SH-SY5Y (cell line): ENCODE data around the gene RAI1.

Source experiments
- GATA2 ChIP-seq: IDR thresholded peaks from 2 replicates; pipeline ENCODE4 v1.6.1; 2011; ENCODE audit warnings: mild to moderate bottlenecking, low read depth, low read length
- GATA3 ChIP-seq: IDR thresholded peaks from 2 replicates; pipeline ENCODE4 v1.6.1; 2011; ENCODE audit warnings: low read depth, mild to moderate bottlenecking, low read length, moderate library complexity

The RAI1 gene

DNA sequence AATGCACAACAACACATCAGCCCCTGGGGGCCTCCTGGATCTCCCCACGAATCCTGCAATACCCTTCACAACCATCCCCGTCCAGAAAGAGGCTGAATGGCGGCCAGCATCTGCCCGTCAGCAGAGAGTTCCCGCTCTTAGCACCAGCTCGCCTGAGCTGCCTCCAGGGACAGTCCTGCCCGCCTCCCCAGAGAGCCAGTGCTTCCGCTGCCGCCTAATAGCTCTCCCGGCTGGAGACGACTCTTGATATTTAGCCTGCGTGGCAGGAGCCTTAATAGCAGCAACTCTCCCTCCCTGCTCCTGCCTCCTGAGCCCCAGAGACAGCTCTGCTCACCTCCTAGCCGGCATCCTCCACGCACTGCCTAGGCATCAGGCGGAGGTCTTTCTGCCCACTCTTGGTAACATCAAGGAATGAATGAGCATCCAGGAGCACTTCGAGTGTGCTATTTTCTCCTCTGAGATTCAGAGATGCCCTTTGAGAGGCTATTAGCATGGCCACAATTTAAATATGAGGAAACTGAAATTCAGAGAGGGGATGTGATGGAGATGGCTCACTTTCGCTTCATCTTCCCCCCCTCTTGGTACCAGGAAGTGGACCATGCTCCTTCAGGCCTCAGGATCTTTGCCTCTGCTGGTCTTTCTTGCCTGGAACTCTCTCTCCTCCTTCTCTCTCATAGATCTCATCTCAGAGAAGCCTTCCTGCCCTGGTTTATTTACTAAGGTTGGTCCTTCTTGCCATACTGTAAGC lies 67.9 kb downstream of the RAI1 start:
- TF ChIP-seq GATA3 (no peak), GATA2 (no peak)

DNA sequence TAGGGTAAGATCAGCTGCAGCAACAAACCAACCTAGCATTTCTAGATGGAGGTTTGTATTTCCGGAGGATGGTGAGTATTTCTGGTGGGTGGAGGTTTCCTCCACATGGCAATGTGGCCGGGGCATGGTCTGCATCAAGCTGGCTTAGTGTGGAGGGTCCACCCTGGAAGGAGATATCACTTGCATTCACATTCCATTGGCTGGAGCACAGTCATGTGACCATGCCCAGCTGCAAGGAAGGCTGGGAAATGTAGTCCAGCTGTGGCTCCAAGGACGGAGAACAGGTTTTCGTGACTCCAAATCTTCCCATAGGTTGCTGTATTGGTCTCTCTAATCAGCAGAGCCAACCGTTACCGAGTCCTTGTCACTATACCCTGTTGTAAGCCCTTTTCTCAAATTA lies 68.7 kb downstream of the RAI1 start:
- no peak for TF ChIP-seq GATA3
- no peak for TF ChIP-seq GATA2

DNA sequence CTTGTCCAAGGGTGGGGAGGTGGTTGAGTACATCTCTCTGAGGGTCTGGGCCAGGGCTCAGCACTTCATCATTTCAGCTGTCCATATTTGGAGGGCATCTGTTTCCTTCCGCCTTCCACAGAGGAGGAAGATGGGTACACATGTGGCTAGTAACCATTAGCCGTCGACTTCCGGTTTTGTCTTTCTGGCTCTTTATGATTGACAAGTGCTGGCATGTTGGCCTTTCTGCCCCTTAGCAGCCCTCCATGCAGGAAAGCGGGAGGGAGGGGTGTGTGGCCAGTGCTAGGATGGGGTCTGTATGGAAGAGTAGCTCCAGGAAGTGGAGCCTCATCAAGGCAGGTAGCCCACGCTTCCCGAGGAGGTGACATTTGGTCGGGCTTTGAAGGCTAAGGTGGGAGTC lies 69.6 kb downstream of the RAI1 start:
- TF ChIP-seq GATA2: no peak
- TF ChIP-seq GATA3: no peak

DNA sequence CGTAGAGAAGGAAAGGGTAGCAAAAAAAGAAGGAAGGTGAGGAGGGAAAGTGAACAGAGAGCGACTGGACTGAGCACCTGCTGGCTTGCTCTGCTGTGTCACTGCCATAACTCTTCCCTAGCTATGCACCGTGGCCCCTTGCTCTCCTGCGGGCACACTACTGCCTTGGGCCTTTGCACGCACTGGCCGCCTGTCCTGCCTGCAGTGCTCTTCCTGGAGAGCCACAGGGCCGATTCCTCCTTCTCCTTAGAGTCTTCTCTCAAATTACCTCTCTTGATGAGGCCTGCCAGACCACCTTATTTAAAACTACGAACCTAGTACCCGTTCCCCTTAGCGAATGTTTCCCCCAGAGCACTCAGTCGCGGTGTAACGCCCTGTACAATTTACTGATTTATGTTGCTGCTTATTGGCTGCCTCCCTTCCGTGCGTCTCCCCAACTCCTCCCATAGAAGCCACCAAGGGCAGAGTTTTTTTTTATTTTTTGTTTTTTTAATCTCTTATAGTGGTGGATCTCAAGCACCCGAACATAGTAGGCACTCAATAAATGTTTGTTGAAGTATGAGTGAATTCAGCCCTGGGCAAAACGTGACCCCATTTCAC lies 70.3 kb downstream of the RAI1 start:
- no peak for TF ChIP-seq GATA3
- TF ChIP-seq GATA2: no peak

DNA sequence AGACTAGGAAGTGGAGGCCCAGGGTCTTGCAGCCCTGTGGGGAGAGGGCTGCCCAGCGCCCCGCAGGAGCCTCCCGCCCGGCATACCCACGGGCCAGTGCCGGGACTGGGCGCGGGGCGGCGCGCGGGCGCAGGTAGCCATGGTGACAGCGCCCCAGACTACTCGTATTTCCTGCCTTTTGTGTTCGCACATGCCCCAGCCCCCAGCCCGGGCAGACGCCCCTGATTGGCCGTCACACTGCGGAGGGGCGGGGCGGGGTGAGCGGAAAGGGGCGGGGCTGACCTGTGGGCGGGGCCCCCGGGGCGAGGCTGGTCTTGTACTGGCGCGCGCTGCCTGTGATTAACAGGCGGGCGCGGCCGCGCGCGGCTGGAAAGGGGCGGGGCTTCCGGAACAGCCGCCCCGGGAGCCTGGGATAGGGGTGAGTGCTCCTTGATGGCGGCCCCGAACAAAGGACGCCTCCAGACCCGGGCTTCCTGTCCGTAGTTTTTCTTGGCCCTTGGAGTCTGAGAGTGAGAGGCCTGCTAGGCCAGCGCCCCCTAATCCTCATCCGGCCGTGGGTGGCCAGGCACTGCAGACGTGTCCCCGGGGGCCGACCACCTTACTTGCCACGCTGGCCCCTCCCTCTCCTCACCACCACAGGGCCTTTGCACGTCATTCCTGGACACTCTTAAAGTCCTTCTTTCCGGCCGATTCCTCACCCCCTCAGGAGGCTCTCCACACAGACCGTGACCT lies 71.0 kb downstream of the RAI1 start:
- TF ChIP-seq GATA2 (no peak), GATA3 (no peak)

DNA sequence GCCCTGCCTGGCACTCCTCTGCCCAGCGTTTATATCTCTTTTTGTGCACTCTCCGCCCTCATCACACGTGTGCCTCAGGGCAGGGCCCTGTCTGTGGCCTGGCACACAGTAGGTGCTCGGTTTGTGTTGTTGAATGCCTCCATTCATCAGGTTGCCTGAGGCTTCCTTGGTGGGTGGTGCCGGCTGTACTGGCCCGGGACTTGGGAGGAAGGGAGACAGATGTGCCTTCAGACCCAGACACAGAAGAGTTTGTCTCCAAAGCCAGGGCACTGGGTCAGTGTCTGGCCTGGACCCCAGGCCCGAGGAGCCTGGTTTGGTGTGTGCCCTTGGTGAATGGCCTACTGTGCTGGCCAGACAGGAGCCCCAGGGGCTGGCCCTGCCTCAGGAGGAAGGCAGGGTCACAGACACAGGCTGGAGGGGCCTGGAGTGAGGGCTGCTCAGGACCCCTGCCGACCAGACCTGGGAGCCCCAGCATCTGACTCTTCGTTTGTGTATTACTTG lies 71.6 kb downstream of the RAI1 start:
- no peak for TF ChIP-seq GATA3
- no peak for TF ChIP-seq GATA2

DNA sequence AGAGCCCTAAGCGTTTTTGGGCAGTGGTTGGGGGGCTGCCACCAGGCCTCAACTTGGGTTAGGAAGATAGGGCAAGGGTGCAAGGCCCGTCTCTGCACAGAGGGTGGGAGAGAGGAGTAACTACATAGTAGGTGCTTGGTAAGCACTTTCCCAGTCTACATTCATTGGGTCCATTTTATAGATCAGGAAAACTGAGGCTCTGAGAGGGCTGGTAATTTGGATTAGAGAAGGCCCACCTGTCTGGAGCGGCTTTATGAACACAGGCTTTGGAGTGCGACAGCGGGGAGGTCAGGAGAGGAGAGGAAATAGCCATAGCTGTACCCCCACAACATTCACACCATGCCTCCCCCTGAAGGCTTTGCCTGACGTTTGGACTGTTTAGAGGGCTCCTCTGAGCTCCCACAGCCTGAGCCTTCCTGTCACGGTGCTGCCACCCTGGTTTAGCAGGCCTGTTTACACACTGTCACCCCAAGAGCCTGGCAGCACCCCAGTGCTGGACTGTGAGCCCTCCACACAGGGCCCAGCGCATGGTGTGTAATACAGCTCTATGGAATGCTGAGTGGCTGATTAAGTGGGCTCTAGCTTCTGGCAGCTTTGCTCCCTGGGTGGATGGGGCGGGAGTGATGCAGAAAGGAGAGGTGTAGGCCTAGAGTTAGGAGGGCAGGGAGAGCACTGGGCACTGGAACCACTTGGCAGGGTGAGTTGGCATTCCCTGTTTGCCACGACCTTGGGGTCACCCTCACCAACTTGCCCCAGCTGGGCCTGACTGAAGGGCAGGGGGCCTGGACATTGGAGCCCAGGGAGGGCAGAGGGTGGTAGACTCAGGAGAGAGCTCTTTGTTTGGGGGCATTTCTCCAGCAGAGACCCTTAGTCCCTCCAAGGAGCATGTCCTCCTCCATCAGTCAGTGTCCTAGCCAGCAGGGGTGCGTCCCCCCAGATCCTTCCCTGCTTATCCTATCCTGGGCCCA lies 73.7 kb downstream of the RAI1 start:
- TF ChIP-seq GATA3 (no peak), GATA2 (no peak)

DNA sequence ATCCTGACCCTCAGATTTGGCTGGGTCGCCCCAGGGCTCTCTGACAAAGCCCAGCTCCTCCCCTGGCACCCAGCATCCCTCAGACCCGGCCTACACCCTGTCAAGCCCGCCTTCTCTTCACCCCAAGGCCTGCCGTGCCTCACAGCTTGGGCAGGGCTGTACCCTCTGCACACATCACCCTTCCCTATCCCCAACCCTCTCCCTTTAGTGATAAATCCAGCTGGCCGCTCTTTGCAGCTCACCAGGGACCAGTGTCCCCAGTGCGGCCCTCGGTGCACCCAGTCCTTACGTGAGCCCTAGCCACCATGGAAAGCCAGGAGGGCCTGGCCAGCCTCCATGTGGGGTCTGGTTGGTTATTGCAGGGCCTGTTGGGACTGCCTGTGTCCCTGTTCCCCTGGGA lies 74.5 kb downstream of the RAI1 start:
- TF ChIP-seq GATA3 (no peak), GATA2 (no peak)

DNA sequence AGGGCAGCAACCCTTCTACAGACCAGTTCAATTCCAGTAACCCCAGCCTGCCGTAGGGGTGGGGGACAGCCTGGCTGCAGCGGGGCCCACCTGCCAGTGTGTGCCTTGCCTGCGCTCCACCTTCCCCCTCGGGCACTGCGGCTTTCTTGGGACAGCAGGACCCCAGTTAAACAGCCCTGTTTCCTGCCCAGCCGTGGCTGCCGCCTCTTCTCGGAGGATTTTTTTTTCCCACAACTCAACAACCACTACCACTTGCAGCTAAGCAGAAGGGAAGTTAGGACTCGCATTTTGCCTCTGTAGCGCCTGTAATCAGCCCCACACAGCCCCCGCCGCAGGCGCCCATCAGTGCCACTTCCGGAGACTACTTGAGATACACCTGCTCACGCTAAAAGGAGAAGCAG lies 76.1 kb downstream of the RAI1 start:
- TF ChIP-seq GATA3 (no peak), GATA2 (no peak)

DNA sequence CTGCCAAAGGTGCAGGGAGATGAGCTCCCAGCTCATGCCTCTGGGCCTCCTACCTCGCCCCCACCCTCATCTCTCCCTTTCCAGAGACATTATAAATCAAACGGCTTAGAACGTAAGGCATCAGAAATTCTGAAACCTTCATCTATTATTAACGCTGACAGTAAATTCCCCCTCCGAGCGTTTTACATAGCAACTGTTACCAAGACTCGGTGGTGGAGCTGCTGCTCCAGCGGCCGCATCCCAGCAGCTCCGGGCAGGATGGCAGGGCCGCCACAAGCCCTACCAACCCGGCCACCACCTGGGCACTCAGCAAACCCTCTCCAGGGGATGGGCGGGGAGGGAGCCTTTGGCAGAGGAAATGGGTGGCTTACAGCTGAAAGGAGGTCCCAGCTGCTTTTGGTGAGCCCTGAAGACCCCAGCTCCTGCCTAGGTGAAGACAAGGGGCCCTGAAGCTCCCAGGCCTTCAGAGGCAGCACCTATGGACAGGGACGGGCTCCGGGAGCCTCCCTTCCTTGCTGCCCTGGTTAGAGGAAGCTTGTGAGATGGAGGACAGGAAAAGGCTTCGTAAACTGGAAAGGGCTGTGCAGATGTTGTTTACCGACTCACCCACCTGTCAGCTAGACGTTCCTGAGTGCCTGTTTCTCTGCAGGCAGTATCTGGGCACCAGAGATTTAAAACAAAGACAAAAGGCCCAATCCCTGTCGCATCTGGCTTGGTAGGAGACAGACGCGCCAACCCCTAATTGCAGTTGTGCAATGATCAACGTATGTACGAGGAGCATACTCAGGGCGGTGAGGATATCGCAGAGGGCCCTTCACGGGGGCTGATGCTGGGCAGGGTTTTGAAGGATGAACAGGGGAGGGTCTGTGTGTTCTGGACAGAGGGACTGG lies 76.9 kb downstream of the RAI1 start:
- TF ChIP-seq GATA3 (no peak), GATA2 (no peak)

DNA sequence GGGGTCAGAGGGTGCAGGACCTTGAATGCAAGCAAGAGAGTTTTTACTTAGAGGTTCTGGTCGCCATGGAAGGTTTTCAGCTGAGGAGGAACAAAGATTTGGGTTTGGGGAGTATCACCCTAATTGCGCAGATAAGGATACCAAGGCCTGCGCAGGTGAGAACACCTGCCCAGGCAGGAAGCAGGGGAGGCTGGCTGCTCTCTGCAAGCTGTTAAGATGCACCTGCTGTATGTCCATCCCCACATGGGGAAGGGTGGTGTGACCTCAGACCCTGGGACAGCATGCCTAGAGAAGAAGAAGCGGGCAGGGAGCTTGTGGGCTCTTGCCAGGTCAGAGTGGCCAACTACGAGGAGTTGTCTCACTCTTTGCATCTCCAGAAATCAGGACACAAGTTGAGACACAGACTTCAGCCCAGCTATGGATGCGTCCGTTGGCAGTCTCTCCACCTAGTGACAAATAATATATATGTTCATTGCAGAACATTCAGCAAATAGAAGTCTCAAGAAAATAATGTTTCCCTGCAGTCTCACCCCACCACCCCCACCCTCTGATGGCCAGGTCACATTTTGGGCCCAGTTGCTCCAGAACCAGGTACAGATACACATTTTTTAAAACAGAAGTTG lies 77.8 kb downstream of the RAI1 start:
- no peak for TF ChIP-seq GATA3
- TF ChIP-seq GATA2: no peak

DNA sequence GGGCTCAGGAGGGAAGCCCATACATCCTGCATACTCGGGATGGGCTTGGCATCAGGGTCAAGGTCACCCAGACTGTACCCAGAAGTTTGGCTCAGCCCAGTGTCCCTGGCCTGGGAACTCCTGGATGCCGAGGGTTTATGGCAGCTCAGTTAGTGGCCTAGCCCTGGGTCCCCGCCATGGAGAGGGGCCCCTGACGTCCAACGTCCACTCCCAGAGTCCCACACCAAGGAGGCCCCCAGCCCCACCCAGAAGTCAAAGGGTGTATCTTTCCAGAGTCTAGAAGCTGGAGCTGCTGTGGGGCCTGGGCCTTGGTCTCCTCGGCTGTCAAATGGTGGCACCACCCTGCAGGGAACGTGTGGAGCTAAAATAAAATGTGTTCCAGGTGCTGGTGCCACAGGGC lies 79.1 kb downstream of the RAI1 start:
- TF ChIP-seq GATA3 (no peak), GATA2 (no peak)

DNA sequence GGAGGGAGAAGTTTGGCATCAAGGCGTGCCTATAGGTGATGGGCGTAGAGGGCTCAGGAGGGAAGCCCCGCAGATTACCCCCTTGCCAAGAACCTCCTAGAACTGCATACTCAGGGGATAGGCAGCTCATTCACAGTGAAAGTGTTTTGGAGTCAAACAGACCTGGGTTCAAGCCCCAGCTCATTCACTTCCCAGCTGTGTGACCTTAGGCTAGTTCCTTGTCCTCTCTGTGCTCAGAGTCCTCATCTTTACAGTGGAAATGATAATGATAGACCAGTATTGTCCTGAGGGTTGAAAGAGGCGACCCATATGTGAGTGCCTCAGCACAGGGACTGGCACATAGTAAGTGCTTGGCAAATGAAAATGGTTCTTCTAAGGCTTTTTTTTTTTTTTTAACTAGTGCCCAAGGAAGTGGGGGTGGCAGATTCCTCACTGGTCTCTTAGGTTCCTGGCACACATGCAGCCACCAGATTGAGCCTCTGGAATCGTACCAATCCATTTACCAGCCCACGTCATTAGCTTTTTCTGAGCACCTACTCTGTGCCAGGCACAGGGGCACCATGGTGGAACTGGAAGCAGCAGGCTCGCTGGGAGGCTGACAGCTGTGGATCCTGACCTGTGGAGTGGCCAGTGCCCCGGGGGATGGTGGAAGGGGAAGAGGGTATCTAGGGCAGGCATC lies 79.8 kb downstream of the RAI1 start:
- TF ChIP-seq GATA3 (no peak), GATA2 (no peak)
